HEK293T (cell line): ENCODE results near the gene HTR1D.

Experiments used
- CTCF ChIA-PET: fragments of 350-600 bp; formaldehyde crosslinking; extraction: SDS; loops from one replicate; lab custom pipeline; 2021; ENCODE audit warnings: antibody characterized with exemption, inconsistent platforms; lab: Yijun Ruan, JAX
- POLR2A ChIA-PET: fragments of 350-600 bp; formaldehyde crosslinking; extraction: SDS; loops from one replicate; lab custom pipeline; 2020; ENCODE audit warnings: antibody characterized with exemption, inconsistent platforms; lab: Yijun Ruan, JAX
- DNase-seq: peaks from one replicate; pipeline ENCODE4 v3.0.0; 2012; ENCODE audit warnings: mixed read lengths; ENCODE audit errors: extremely low spot score
- ARNT ChIP-seq: fragments of 450-650 bp; IDR thresholded peaks from 2 replicates; pipeline ENCODE4 v1.6.1; 2017; ENCODE audit warnings: mild to moderate bottlenecking
- BHLHE40 ChIP-seq: fragments of 450-650 bp; IDR thresholded peaks from 2 replicates; pipeline ENCODE4 v1.6.1; 2016; ENCODE audit warnings: mild to moderate bottlenecking, moderate library complexity, borderline replicate concordance
- CTBP1 ChIP-seq: fragments of 450-650 bp; IDR thresholded peaks from 2 replicates; pipeline ENCODE4 v1.6.1; 2016; ENCODE audit warnings: borderline replicate concordance
- ELF4 ChIP-seq: fragments of 450-650 bp; IDR thresholded peaks from 2 replicates; pipeline ENCODE4 v1.6.1; 2017; ENCODE audit warnings: antibody characterized with exemption
- FOXA1 ChIP-seq: fragments of 450-650 bp; IDR thresholded peaks from 2 replicates; pipeline ENCODE4 v1.6.1; 2016; ENCODE audit warnings: mild to moderate bottlenecking
- FOXK2 ChIP-seq: fragments of 450-650 bp; IDR thresholded peaks from 2 replicates; pipeline ENCODE4 v1.6.1; 2016; ENCODE audit warnings: mild to moderate bottlenecking
- FOXM1 ChIP-seq: fragments of 450-650 bp; IDR thresholded peaks from 2 replicates; pipeline ENCODE4 v1.6.1; 2017; ENCODE audit warnings: mild to moderate bottlenecking, borderline replicate concordance
- HDGF ChIP-seq: fragments of 450-650 bp; IDR thresholded peaks from 2 replicates; pipeline ENCODE4 v1.6.1; 2017; ENCODE audit warnings: antibody characterized with exemption, borderline replicate concordance
- L3MBTL2 ChIP-seq: fragments of 450-650 bp; conservative IDR thresholded peaks from 2 replicates; pipeline ENCODE4 v1.6.1; 2016; ENCODE audit warnings: mild to moderate bottlenecking
- LEF1 ChIP-seq: fragments of 450-650 bp; IDR thresholded peaks from 2 replicates; pipeline ENCODE4 v1.6.1; 2017; ENCODE audit warnings: mild to moderate bottlenecking, borderline replicate concordance
- NFRKB ChIP-seq: fragments of 450-650 bp; IDR thresholded peaks from 2 replicates; pipeline ENCODE4 v1.6.1; 2016; ENCODE audit warnings: mild to moderate bottlenecking, moderate library complexity
- SP1 ChIP-seq: fragments of 450-650 bp; IDR thresholded peaks from 2 replicates; pipeline ENCODE4 v1.6.1; 2017
- SUZ12 ChIP-seq: fragments of 450-650 bp; IDR thresholded peaks from 2 replicates; pipeline ENCODE4 v1.6.1; 2016; ENCODE audit warnings: mild to moderate bottlenecking
- TARDBP ChIP-seq: fragments of 450-650 bp; IDR thresholded peaks from 2 replicates; pipeline ENCODE4 v1.6.1; 2016
- ZNF384 ChIP-seq: fragments of 450-650 bp; IDR thresholded peaks from 2 replicates; pipeline ENCODE4 v1.6.1; 2016
- TF ChIP-seq, protein P1 (sequence below): fragments of 450-650 bp; IDR thresholded peaks from 2 replicates; pipeline ENCODE4 v1.6.1; 2016

HTR1D gene

DNA sequence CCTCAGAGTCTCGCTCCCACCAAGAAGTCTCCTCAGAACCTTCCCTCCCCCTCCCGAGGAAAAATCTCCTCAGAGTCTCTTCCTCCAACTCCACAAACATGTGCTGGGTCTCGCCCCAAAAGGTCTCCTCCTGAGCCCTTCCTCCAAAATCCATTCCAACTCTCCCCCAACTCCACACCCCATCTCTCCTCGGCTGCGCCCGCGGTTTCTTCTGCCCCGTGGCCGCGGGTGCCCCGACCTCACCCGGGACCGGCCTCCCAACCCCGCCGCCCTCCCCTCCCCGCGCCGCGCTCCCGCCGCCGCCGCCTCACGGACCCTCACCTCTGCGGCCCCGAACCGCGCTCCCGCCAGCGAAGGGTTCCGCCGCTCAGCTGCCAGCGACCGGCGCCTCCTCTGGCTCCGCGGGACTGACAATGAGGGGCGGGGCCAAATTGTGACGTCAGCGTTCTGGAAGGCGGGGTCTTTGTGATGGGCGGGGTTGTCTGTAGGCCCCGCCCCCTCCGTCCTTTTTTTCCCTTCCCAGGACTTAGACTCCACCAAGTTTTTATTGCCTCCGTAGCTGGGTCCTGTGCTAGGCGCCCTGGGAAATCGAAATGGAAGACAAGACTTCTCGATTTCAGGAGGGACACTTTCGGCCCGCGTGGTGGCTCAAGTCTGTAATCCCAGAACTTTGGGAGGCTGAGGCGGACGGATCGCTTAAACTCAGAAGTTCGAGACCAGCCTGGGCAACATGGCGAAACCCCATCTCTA lies 48.7 kb downstream of the HTR1D start, which contains the start of gene LUZP1:
TSS of gene LUZP1 (minus strand) at position 412 of the 750 bp plus-strand sequence.
- ChIA-PET POLR2A (interaction anchor here (0.6 to 3.4 kb wide), 8 partner anchors 9 to 190 kb away, joined by 3 to 28 read pairs (median 4); no protein-coding TSS in a partner anchor), CTCF (interaction anchor here (1.4 kb wide), 1 partner anchor 16 kb away, joined by 6 read pairs; no protein-coding TSS in a partner anchor)
- TF ChIP-seq SP1 (peak; percentile 46; the same call in 1 of the 2 replicates), CTBP1 (no peak), NFRKB (no peak)
- TF ChIP-seq, protein P1, sequence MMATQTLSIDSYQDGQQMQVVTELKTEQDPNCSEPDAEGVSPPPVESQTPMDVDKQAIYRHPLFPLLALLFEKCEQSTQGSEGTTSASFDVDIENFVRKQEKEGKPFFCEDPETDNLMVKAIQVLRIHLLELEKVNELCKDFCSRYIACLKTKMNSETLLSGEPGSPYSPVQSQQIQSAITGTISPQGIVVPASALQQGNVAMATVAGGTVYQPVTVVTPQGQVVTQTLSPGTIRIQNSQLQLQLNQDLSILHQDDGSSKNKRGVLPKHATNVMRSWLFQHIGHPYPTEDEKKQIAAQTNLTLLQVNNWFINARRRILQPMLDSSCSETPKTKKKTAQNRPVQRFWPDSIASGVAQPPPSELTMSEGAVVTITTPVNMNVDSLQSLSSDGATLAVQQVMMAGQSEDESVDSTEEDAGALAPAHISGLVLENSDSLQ, result peak; percentile 83
- peak; percentile 84 for DNase-seq

DNA sequence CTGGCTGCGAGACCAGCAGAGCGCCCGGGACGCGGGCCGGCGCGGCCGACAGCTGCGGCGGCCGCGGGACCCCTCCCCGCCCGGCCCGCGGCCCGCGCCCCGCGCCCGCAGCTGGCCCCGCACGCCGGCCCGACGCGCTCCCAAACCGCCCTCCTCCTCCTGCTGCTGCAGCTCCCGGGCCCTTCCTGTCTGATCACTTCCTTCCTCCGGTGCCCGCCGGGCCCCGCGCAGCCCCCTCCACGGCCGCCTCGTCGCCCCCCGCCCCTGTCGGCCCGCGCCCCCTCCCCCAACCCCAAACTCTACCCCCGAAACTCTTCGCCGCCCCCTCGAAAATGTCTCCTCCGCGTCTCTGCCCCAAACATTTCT lies 49.2 kb downstream of the HTR1D start:
- POLR2A ChIA-PET, result interaction anchor here (1.1 to 3.4 kb wide), 3 partner anchors 10 to 69 kb away, joined by 3 to 28 read pairs (median 10); no protein-coding TSS in a partner anchor
- no peak for TF ChIP-seq L3MBTL2
- no peak for TF ChIP-seq ELF4
- no peak for TF ChIP-seq CTBP1
- TF ChIP-seq FOXK2, result no peak
- TF ChIP-seq SP1, result no peak
- no peak for TF ChIP-seq SUZ12
- DNase-seq, result peak; percentile 31
- CTCF ChIA-PET, result interaction anchor here (0.6 to 1.0 kb wide), 2 partner anchors 55 to 68 kb away, joined by 3 read pairs; no protein-coding TSS in a partner anchor

DNA sequence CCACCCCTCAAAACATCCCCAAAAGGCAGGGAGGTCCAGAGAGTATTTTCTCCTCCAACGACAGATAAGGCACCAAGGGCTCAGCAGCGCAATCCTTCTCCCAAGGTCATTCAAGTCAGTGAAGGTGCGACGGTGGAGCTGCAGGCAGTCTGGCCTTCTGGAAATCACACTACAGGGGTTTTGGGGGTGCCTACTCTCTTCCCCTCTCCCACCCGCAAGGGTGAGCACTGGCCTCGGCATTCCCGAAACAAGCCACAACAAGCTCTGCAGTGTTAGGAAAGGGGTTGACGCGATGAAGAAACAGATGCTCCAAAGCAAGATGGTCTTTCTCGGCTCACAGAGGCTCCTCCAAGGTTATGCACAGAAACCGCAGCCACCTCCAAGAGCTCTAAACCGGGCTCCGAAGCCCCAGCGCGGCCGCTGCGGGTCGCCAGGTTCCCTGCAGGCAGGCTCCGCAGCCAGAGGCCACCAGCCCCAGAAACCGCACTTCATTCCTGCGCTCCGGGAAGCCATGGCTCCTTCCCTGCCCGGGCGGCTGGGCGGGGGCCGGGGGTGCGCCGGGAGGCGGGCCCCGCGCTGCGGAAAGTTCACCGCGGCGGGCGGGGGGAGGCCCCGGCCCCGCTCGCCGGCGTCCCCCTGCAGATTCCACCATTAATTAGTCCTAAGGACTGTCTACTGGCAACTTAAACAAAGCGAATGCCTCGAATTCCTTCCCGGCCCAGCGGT lies 49.8 kb downstream of the HTR1D start:
- POLR2A ChIA-PET, result interaction anchor here (0.6 to 3.4 kb wide), 5 partner anchors 11 to 62 kb away, joined by 3 to 28 read pairs (median 4); no protein-coding TSS in a partner anchor
- CTCF ChIA-PET, result interaction anchor here (0.6 to 1.0 kb wide), 3 partner anchors 48 to 67 kb away, joined by 3 read pairs; no protein-coding TSS in a partner anchor
- peak; percentile 50 for DNase-seq
- TF ChIP-seq HDGF, result no peak
- no peak for TF ChIP-seq FOXA1
- no peak for TF ChIP-seq FOXK2
- TF ChIP-seq LEF1, result no peak
- TF ChIP-seq SP1, result no peak
- TF ChIP-seq L3MBTL2, result no peak
- TF ChIP-seq CTBP1, result no peak
- no peak for TF ChIP-seq ZNF384
- no peak for TF ChIP-seq ELF4
- TF ChIP-seq SUZ12, result no peak
- no peak for TF ChIP-seq ARNT
- no peak for TF ChIP-seq TARDBP
- TF ChIP-seq BHLHE40, result no peak
- no peak for TF ChIP-seq NFRKB
- TF ChIP-seq, protein P1, result no peak
- TF ChIP-seq FOXM1, result no peak

GRCh38 chr1:23166854-23167253 lies 50.4 kb downstream of the HTR1D start:
- CTCF ChIA-PET, result interaction anchor here (0.9 to 1.0 kb wide), 2 partner anchors 48 to 67 kb away, joined by 3 read pairs; no protein-coding TSS in a partner anchor
- POLR2A ChIA-PET, result interaction anchor here (0.6 to 1.3 kb wide), 3 partner anchors 11 to 61 kb away, joined by 3 to 4 read pairs (median 3); no protein-coding TSS in a partner anchor
- no peak for TF ChIP-seq NFRKB
- no peak for TF ChIP-seq FOXK2
- TF ChIP-seq L3MBTL2, result no peak
- no peak for TF ChIP-seq TARDBP
- TF ChIP-seq ARNT, result no peak
- DNase-seq, result no peak

DNA sequence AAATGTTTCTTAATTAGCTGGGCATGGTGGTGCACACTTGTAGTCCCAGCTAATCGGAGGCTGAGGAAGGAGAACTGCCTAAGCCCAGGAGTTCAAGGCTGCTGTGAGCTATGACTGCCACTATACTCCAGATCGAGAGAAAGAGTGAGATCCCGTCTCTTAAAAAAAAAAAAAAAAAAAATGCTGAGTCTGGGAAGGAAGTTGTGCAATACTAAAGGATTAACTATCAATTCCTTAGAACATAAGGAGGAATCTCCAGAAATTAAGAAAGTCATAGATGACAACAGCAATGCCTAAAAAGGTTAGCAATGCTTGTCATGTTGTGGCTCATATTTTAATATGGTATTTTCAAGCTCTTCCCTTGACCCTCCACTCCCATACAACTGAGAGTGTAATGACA lies 53.9 kb downstream of the HTR1D start:
- no peak for DNase-seq
- TF ChIP-seq ZNF384, result peak; percentile 61; the same call in 1 of the 2 replicates
- TF ChIP-seq FOXA1, result no peak
- POLR2A ChIA-PET, result interaction anchor here (1.2 kb wide), 1 partner anchor 14 kb away, joined by 4 read pairs; no protein-coding TSS in a partner anchor
- CTCF ChIA-PET, result interaction anchor here (0.9 kb wide), 1 partner anchor 65 kb away, joined by 3 read pairs; no protein-coding TSS in a partner anchor

GRCh38 chr1:23159963-23160877 lies 57.1 kb downstream of the HTR1D start:
- no peak for DNase-seq
- TF ChIP-seq NFRKB (no peak), FOXM1 (no peak), BHLHE40 (no peak), L3MBTL2 (no peak), SP1 (no peak), ZNF384 (no peak), TARDBP (no peak)
- ChIA-PET POLR2A (no interaction called here), CTCF (interaction anchor here (1.4 kb wide), 1 partner anchor 61 kb away, joined by 4 read pairs; no protein-coding TSS in a partner anchor)
